Spleen (tissue), 7 donors: ENCODE results near the gene METTL18.

Experiments
- CTCF ChIP-seq, 11 experiments: fragments of 200-600 bp in 7 of 11; fragments of 450-650 bp in 4 of 11; sonication (generic) in 4 of 11; IDR thresholded peaks in 8 of 11; conservative IDR thresholded peaks in 3 of 11; 1 replicate in 7 of 11; 2 replicates in 4 of 11; pipeline versions ENCODE4 v1.4.0 to v1.8.0; 2016 to 2021; ENCODE audit warnings: antibody characterized with exemption in 11 of 11, inconsistent platforms in 4 of 11, mild to moderate bottlenecking in 1 of 11
- POLR2A ChIP-seq, 3 donors: fragments of 450-650 bp; IDR thresholded peaks; one replicate each; pipeline ENCODE4 v1.5.1; 2017; ENCODE audit warnings: antibody characterized with exemption in 3 of 3, mild to moderate bottlenecking in 1 of 3
- donor health status: DM: no; HTN: no; CAD: no; lungs with moderate emphysema.
- donor health status: DM: no; HTN: no; CAD: no.
- donor health status: DM: no; HTN: no; CAD: no.

- TF ChIP-seq POLR2A (IDR thresholded peaks at IDR 0.05) (no peak), CTCF (IDR thresholded peaks at IDR 0.05 in 8 of 11, conservative IDR thresholded peaks at IDR 0.05 in 3 of 11) (no peak)
Measured at GRCh38 chr1:169745015-169745861, 49.5 kb downstream of the METTL18 start.
